Measurements from ENCODE around the gene DNAJA3.
A peak's percentile ranks its signal among the peaks of the same experiment; 100 is the strongest.

DNAJA3 gene

GRCh38 chr16:4505356-4506147 is 79.9 kb downstream of the DNAJA3 start:
- peak; percentile 37 to 71 for DNase-seq (ENCODE audit: extremely low read depth in 1 of 2, low read depth in 1 of 2)
